H1 (cell line): Measurements from ENCODE around the gene BPIFB2. TPM values are rescaled to one million over a fixed set of nuclear protein-coding genes. Genes with fewer than 3 reads are reported as not detected.
A peak's percentile ranks its signal among the peaks of the same experiment; 100 is the strongest.

ENCODE experiments used
- CTCF ChIA-PET: fragments of 300-600 bp; sonication (Branson Sonifier 250); formaldehyde crosslinking; loops from one replicate; lab custom pipeline; 2021; ENCODE audit not compliant: partially characterized antibody; lab: Charles Lee
- POLR2A ChIA-PET: fragments of 300-600 bp; sonication (Branson Sonifier 250); formaldehyde crosslinking; loops from one replicate; lab custom pipeline; 2021; ENCODE audit warnings: inconsistent platforms; ENCODE audit not compliant: partially characterized antibody; lab: Charles Lee
- DNase-seq, 2 experiments: peaks; one replicate each; pipeline versions ENCODE4 v3.0.0 to v3.0.0-alpha.2; 2010 to 2022; ENCODE audit warnings: low spot score in 2 of 2, low read depth in 1 of 2, mixed read lengths in 1 of 2
- FAIRE-seq: peaks from 2 replicates; lab custom pipeline; 2011; peaks lifted over from hg19 to GRCh38; lab: Jason Lieb, UNC
- H2AFZ ChIP-seq: 2 replicates; pipeline ENCODE4 v1.8.1; 2012; ENCODE audit warnings: low read length, inconsistent platforms
- H2AK5ac ChIP-seq: 2 replicates; pipeline ENCODE4 v1.6.1; 2013; ENCODE audit warnings: low read depth, low read length
- H2BK120ac ChIP-seq: replicated peaks from 2 replicates; pipeline ENCODE3; 2013; ENCODE audit warnings: low read depth, low read length, inconsistent platforms
- H2BK12ac ChIP-seq: 2 replicates; pipeline ENCODE4 v1.6.1; 2013; ENCODE audit warnings: low read depth, low read length
- H2BK15ac ChIP-seq: 2 replicates; pipeline ENCODE4 v1.6.1; 2013; ENCODE audit warnings: low read length
- H2BK20ac ChIP-seq: 2 replicates; pipeline ENCODE4 v1.6.1; 2013; ENCODE audit warnings: low read length
- H2BK5ac ChIP-seq: 2 replicates; pipeline ENCODE4 v1.6.1; 2013; ENCODE audit warnings: low read depth, low read length
- H3K14ac ChIP-seq: 2 replicates; pipeline ENCODE4 v1.6.1; 2013; ENCODE audit warnings: inconsistent platforms; ENCODE audit not compliant: insufficient read length
- H3K18ac ChIP-seq: 2 replicates; pipeline ENCODE4 v1.6.1; 2013; ENCODE audit warnings: low read length; ENCODE audit errors: extremely low read depth
- H3K23ac ChIP-seq: 2 replicates; pipeline ENCODE4 v1.6.1; 2013; ENCODE audit warnings: inconsistent platforms; ENCODE audit not compliant: insufficient read length
- H3K23me2 ChIP-seq: 2 replicates; pipeline ENCODE4 v1.6.1; 2013; ENCODE audit warnings: low read depth, low read length
- H3K27ac ChIP-seq: 2 replicates; pipeline ENCODE4 v1.6.1; 2011; ENCODE audit warnings: low read depth, low read length, inconsistent platforms
- H3K27me3 ChIP-seq, 4 experiments: replicated peaks in 1 of 4; 1 replicate in 1 of 4; 2 replicates in 3 of 4; pipeline versions ENCODE4 v1.6.1 to v1.8.1; 2011 to 2013; ENCODE audit warnings: low read length in 3 of 4, mild to moderate bottlenecking in 3 of 4, inconsistent platforms in 2 of 4, mixed read lengths in 2 of 4, moderate library complexity in 1 of 4; ENCODE audit not compliant: control insufficient read depth in 3 of 4, insufficient read depth in 3 of 4; ENCODE audit errors: extremely low read depth in 1 of 4
- H3K36me3 ChIP-seq, 4 experiments: 2 replicates each; pipeline versions ENCODE4 v1.6.1 to v1.8.1; 2011 to 2013; ENCODE audit warnings: mild to moderate bottlenecking in 4 of 4, low read length in 3 of 4, moderate library complexity in 2 of 4, control low read depth in 1 of 4, inconsistent platforms in 1 of 4; ENCODE audit not compliant: insufficient read depth in 4 of 4, control insufficient read depth in 2 of 4
- H3K4ac ChIP-seq: replicated peaks from 2 replicates; pipeline ENCODE3; 2013; ENCODE audit warnings: low read length, low read depth, mixed read lengths, inconsistent platforms; ENCODE audit not compliant: insufficient read length
- H3K4me1 ChIP-seq, 4 experiments: replicated peaks in 1 of 4; 1 replicate in 1 of 4; 2 replicates in 3 of 4; pipeline versions ENCODE4 v1.6.1 to v1.8.1; 2011 to 2013; ENCODE audit warnings: low read length in 3 of 4, inconsistent platforms in 2 of 4, mixed read lengths in 1 of 4; ENCODE audit not compliant: insufficient read depth in 4 of 4, control insufficient read depth in 3 of 4
- H3K4me2 ChIP-seq, 2 experiments: 2 replicates each; pipeline versions ENCODE4 v1.6.1 to v1.8.1; 2011 to 2013; ENCODE audit warnings: low read depth in 2 of 2, low read length in 2 of 2, control low read depth in 1 of 2, inconsistent platforms in 1 of 2, mild to moderate bottlenecking in 1 of 2; ENCODE audit not compliant: insufficient read depth in 1 of 2
- H3K4me3 ChIP-seq, 4 experiments: fragments of 200-600, 300-600 bp in 1 of 4; sonication (generic), shearing (Covaris generic), sonication (Bioruptor Twin) in 1 of 4; 2 replicates each; pipeline versions ENCODE4 v1.5.1 to v1.8.1; 2011 to 2016; ENCODE audit warnings: low read length in 4 of 4, low read depth in 3 of 4, control low read depth in 2 of 4, inconsistent platforms in 2 of 4, mild to moderate bottlenecking in 2 of 4, mixed read lengths in 1 of 4, moderate library complexity in 1 of 4; ENCODE audit not compliant: insufficient read depth in 2 of 4; ENCODE audit errors: extremely low read depth in 1 of 4
- H3K56ac ChIP-seq: replicated peaks from 2 replicates; pipeline ENCODE3; 2013; ENCODE audit warnings: low read depth, mild to moderate bottlenecking, mixed read lengths, low read length, inconsistent platforms; ENCODE audit not compliant: insufficient read length
- H3K79me1 ChIP-seq: 2 replicates; pipeline ENCODE4 v1.6.1; 2013; ENCODE audit warnings: low read depth, low read length, control low read depth
- H3K79me2 ChIP-seq, 2 experiments: 2 replicates each; pipeline versions ENCODE4 v1.6.1 to v1.8.1; 2012 to 2013; ENCODE audit warnings: low read length in 2 of 2, mild to moderate bottlenecking in 2 of 2, inconsistent platforms in 1 of 2; ENCODE audit not compliant: insufficient read depth in 2 of 2, control insufficient read depth in 1 of 2
- H3K9ac ChIP-seq, 4 experiments: replicated peaks in 1 of 4; 1 replicate in 1 of 4; 2 replicates in 3 of 4; pipeline versions ENCODE4 v1.6.1 to v1.8.1; 2011 to 2013; ENCODE audit warnings: low read depth in 3 of 4, low read length in 3 of 4, control low read depth in 2 of 4, mild to moderate bottlenecking in 2 of 4, moderate library complexity in 2 of 4, inconsistent platforms in 1 of 4; ENCODE audit errors: extremely low read depth in 1 of 4
- H3K9me3 ChIP-seq, 2 experiments: 2 replicates each; pipeline versions ENCODE4 v1.6.1 to v1.8.1; 2012 to 2013; ENCODE audit warnings: mild to moderate bottlenecking in 2 of 2, moderate library complexity in 2 of 2, control low read depth in 1 of 2, inconsistent platforms in 1 of 2, low read depth in 1 of 2, low read length in 1 of 2, mixed read lengths in 1 of 2; ENCODE audit not compliant: insufficient read depth in 2 of 2
- H4K20me1 ChIP-seq, 2 experiments: replicated peaks in 1 of 2; 2 replicates each; pipeline versions ENCODE3 to v1.8.1; 2011 to 2013; ENCODE audit warnings: inconsistent platforms in 2 of 2, low read length in 2 of 2, mild to moderate bottlenecking in 1 of 2; ENCODE audit not compliant: insufficient read depth in 2 of 2, control insufficient read depth in 1 of 2
- H4K5ac ChIP-seq: 2 replicates; pipeline ENCODE4 v1.6.1; 2013; ENCODE audit warnings: low read length, low read depth, mixed read lengths, inconsistent platforms; ENCODE audit not compliant: insufficient read length
- H4K8ac ChIP-seq: 2 replicates; pipeline ENCODE4 v1.8.0; 2013; ENCODE audit warnings: mild to moderate bottlenecking, moderate library complexity, low read length, inconsistent platforms; ENCODE audit not compliant: insufficient read depth; ENCODE audit errors: extremely low read depth
- H4K91ac ChIP-seq: replicated peaks from 2 replicates; pipeline ENCODE3; 2013; ENCODE audit warnings: low read length, mixed read lengths, inconsistent platforms; ENCODE audit not compliant: insufficient read length
- ATF2 ChIP-seq: IDR thresholded peaks from 2 replicates; pipeline ENCODE4 v1.6.1; 2012; ENCODE audit warnings: low read length, inconsistent platforms
- ATF3 ChIP-seq: IDR thresholded peaks from 2 replicates; pipeline ENCODE4 v1.6.1; 2011; ENCODE audit warnings: low read depth, mild to moderate bottlenecking, low read length; ENCODE audit not compliant: insufficient read depth
- HDAC2 ChIP-seq, 2 experiments: fragments of 300-600 bp in 1 of 2; sonication (generic) in 1 of 2; IDR thresholded peaks; 2 replicates each; pipeline ENCODE4 v1.6.1; 2011 to 2012; ENCODE audit warnings: low read depth in 2 of 2, low read length in 2 of 2, mild to moderate bottlenecking in 2 of 2, moderate library complexity in 2 of 2, borderline replicate concordance in 1 of 2, inconsistent platforms in 1 of 2
- KDM4A ChIP-seq: IDR thresholded peaks from one replicate; pipeline ENCODE4 v1.7.1; 2012; ENCODE audit warnings: low read depth, mild to moderate bottlenecking, moderate library complexity, low read length, inconsistent platforms; ENCODE audit not compliant: severe bottlenecking
- NANOG ChIP-seq: IDR thresholded peaks from 2 replicates; pipeline ENCODE4 v1.6.1; 2011; ENCODE audit warnings: low read length, low read depth, mild to moderate bottlenecking, inconsistent platforms; ENCODE audit not compliant: insufficient read depth, poor library complexity, severe bottlenecking
- SIN3A ChIP-seq, 2 experiments: IDR thresholded peaks in 1 of 2; conservative IDR thresholded peaks in 1 of 2; 2 replicates each; pipeline ENCODE4 v1.6.1; 2011 to 2012; ENCODE audit warnings: low read length in 2 of 2, improper control_type of control experiment in 1 of 2, low read depth in 1 of 2, mild to moderate bottlenecking in 1 of 2
- SP4 ChIP-seq: IDR thresholded peaks from 2 replicates; pipeline ENCODE4 v1.6.1; 2012; ENCODE audit warnings: low read length, inconsistent platforms
- SRF ChIP-seq: IDR thresholded peaks from 2 replicates; pipeline ENCODE4 v1.6.1; 2011; ENCODE audit warnings: mild to moderate bottlenecking, low read depth, low read length, moderate library complexity
- SUZ12 ChIP-seq: fragments of 200-600 bp; sonication (generic); IDR thresholded peaks from 2 replicates; pipeline ENCODE4 v1.6.1; 2012; ENCODE audit warnings: mild to moderate bottlenecking, inconsistent platforms, low read length, moderate library complexity, mixed read lengths
- WGBS, 2 experiments: shearing (Covaris generic) in 1 of 2; methylation state at CpG; one replicate each; pipeline versions ENCODE4 v1.1.6 to v1.1.7; 2013 to 2015; ENCODE audit warnings: low lambda C conversion rate in 2 of 2, mixed read lengths in 2 of 2, inconsistent platforms in 1 of 2, low coverage in 1 of 2, missing lambda C conversion rate in 1 of 2; ENCODE audit not compliant: insufficient replicate concordance in 2 of 2, insufficient coverage in 1 of 2, insufficient read length in 1 of 2; ENCODE audit errors: extremely low coverage in 1 of 2, missing lambda C conversion rate in 1 of 2; 5-methylcytosine and 5-hydroxymethylcytosine counted together
- polyA plus RNA-seq, 7 experiments: library from polyadenylated mRNA; depleted of rRNA in 3 of 7; stranded (reverse) in 5 of 7; unstranded in 2 of 7; fragments of >200 nt in 5 of 7; fragments of 200-250 nt in 2 of 7; gene quantifications; 1 replicate in 5 of 7; 2 replicates in 1 of 7; 4 replicates in 1 of 7; pipeline versions ENCODE4 v1.2.1 to v1.2.3, GENCODE V29; 2011 to 2013; ENCODE audit warnings: missing spikeins in 2 of 7, mixed read lengths in 2 of 7
- total RNA-seq: library from RNA; stranded (reverse); fragmentation: NEBNext Ultra II Directional; extraction: Animal tissue kit (Norgen Biotek cat#: 25700); gene quantifications from 2 replicates; pipeline ENCODE4 v1.2.1, GENCODE V29; 2021

The BPIFB2 gene
- total and polyA plus RNA-seq, 2 of the 8 experiments (the other 6 are each of a cell fraction or from before 2014, with no cell fraction given), result not detected

- peak overlapping the region; percentile 94 for H2BK120ac ChIP-seq
- H3K4me1 ChIP-seq, result peaks cover 10 to 25% (median 16%) of the 10 kb centered on the region in 4 experiments
- H3K4me2 ChIP-seq, result no peak overlapping the region
- no peaks in the 10 kb centered on the region for H3K23me2 ChIP-seq
- POLR2A ChIA-PET, result no interaction called here
- H4K91ac ChIP-seq, result peak overlapping the region; percentile 92
- 58% methylated on average over 6 of the region's 6 CpGs; no CpG with 5 or more reads in 1 of the 2 experiments for WGBS, 2 experiments
- H3K4ac ChIP-seq, result no peak overlapping the region
- CTCF ChIA-PET, result interaction anchor here (1.2 to 2.2 kb wide), 4 partner anchors 19 to 48 kb away, joined by 3 to 11 read pairs (median 5); partner anchors contain the start of gene SUN5
- peak overlapping the region; percentile 91; the same call in 1 of the 2 replicates for H2BK12ac ChIP-seq
- H4K20me1 ChIP-seq, result no peaks in the 10 kb centered on the region
- H2AFZ ChIP-seq, result peak overlapping the region; percentile 82
- no peaks in the 10 kb centered on the region for H3K27me3 ChIP-seq
- no peaks in the 10 kb centered on the region; the same call in 1 of the 2 replicates for H3K79me1 ChIP-seq
- peak overlapping the region; percentile 61; the same call in 1 of the 2 replicates for H2BK15ac ChIP-seq
- no peak overlapping the region for H4K8ac ChIP-seq
- no peaks in the 10 kb centered on the region for H3K79me2 ChIP-seq
- H3K18ac ChIP-seq, result peak overlapping the region; percentile 76; the same call in 1 of the 2 replicates
- FAIRE-seq, result no peak
- no peak overlapping the region for H4K5ac ChIP-seq
- H3K27ac ChIP-seq, result no peak overlapping the region
- DNase-seq, result peak in 1 of 2 experiments; percentile 46
- peaks cover 4 to 5% of the 10 kb centered on the region in 2 experiments; a peak in 3 of 4 replicates for H3K9me3 ChIP-seq
- H3K23ac ChIP-seq, result no peak overlapping the region
- H3K14ac ChIP-seq, result no peak overlapping the region
- H3K9ac ChIP-seq, result no peak overlapping the region
- no peak overlapping the region for H2AK5ac ChIP-seq
- H3K36me3 ChIP-seq, result no peaks in the 10 kb centered on the region
- H3K56ac ChIP-seq, result no peak overlapping the region
- no peak overlapping the region for H3K4me3 ChIP-seq
- H2BK20ac ChIP-seq, result peak overlapping the region; percentile 98; the same call in 1 of the 2 replicates
- peak overlapping the region; percentile 54; the same call in 1 of the 2 replicates for H2BK5ac ChIP-seq
- no peak for TF ChIP-seq SIN3A (conservative IDR thresholded peaks at IDR 0.05 in 1 of 2, IDR thresholded peaks at IDR 0.05 in 1 of 2; ENCODE audit: low read depth in 1 of 2, low read length in 2 of 2)
- TF ChIP-seq ATF2, result no peak
- TF ChIP-seq NANOG, result no peak
- TF ChIP-seq KDM4A, result no peak
- TF ChIP-seq SRF, result no peak
- no peak for TF ChIP-seq ATF3
- no peak for TF ChIP-seq SUZ12
- TF ChIP-seq SP4, result no peak
- TF ChIP-seq HDAC2 (IDR thresholded peaks at IDR 0.05; ENCODE audit: borderline replicate concordance in 1 of 2, low read depth in 2 of 2, low read length in 2 of 2), result no peak
Measured at GRCh38 chr20:32971703-32972161, 35.8 kb upstream of the BPIFB2 start.
